Measurements from ENCODE around the gene MVB12B. TPM values are rescaled to one million over a fixed set of nuclear protein-coding genes. Genes with fewer than 3 reads are reported as not detected.

The MVB12B gene
- total and polyA plus RNA-seq, 2 of the 4 experiments (the other 2 are of a cell fraction), result 2.0 to 4.0 TPM

DNA sequence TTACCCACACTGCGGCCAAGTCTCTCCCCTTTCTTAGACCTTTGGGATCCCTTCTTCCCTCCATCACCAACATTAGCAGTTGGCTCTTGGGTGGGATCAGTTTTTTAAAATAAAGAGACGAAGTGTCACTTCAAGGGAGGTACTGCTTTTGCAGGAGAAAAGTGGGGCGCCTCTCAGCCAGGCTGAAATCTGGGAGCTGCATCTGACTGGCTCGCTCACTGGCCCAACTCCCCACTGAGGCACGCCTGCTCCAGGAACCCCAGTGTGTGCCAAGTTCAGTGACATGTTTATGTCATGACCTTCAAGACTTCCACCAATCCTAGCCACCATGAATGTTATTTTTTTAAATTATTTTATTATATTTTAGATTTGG, 130.5 kb downstream of the MVB12B start:
- H3K4me1 ChIP-seq (ENCODE audit: control insufficient read depth, insufficient read depth, low read length), result peaks cover 5% of the 10 kb centered on the region; the same call in 1 of the 2 replicates
- in situ Hi-C loops (cut with MboI; ENCODE audit: low sequenced_read_pairs) (no loop called here), intact Hi-C loops (cut with micrococcal nuclease) (no loop called here), dilution Hi-C loops (cut with HindIII; ENCODE audit: low sequenced_read_pairs, unreplicated experiment) (no loop called here)
- DNase-seq, result no peak
- H3K14ac ChIP-seq (replicated peaks; ENCODE audit: low read depth, low read length), result no peak overlapping the region
- POLR2A ChIA-PET (ENCODE audit: unreplicated experiment), result no interaction called here
- no peak overlapping the region for H3K56ac ChIP-seq (ENCODE audit: extremely low read depth, insufficient read depth, low read length)
- TF ChIP-seq RFX5 (IDR thresholded peaks at IDR 0.05; ENCODE audit: low read depth, low read length) (no peak), RCOR1 (IDR thresholded peaks at IDR 0.05; ENCODE audit: insufficient replicate concordance, low read length) (no peak), CTCF (conservative IDR thresholded peaks at IDR 0.05; ENCODE audit: low read depth, low read length) (no peak), CEBPB (IDR thresholded peaks at IDR 0.05; ENCODE audit: low read depth, low read length) (no peak), SMC3 (IDR thresholded peaks at IDR 0.05; ENCODE audit: low read depth, low read length) (no peak)
- H2BK15ac ChIP-seq (ENCODE audit: low read depth, low read length), result no peak overlapping the region
- H3K9ac ChIP-seq (ENCODE audit: low read depth, low read length), result no peak overlapping the region
- H3K4me3 ChIP-seq (ENCODE audit: insufficient read depth, low read depth, low read length), result no peak overlapping the region
- H2BK20ac ChIP-seq (ENCODE audit: low read depth, low read length), result no peak overlapping the region
- no peak overlapping the region for H2AK5ac ChIP-seq (ENCODE audit: low read depth, low read length)
- H2BK120ac ChIP-seq (ENCODE audit: low read depth, low read length), result no peak overlapping the region
- H3K36me3 ChIP-seq (ENCODE audit: control insufficient read depth, insufficient read depth, low read length), result no peaks in the 10 kb centered on the region
- BruUV-seq (replicated peaks), result no TSS peak
- no peak overlapping the region for H4K5ac ChIP-seq (ENCODE audit: low read depth, low read length)
- WGBS, 2 experiments (ENCODE audit: extremely low coverage in 2 of 2, insufficient read length in 1 of 2), result no CpG with 5 or more reads among the region's 5 CpGs
- H2AFZ ChIP-seq (replicated peaks; ENCODE audit: low read length, poor library complexity), result no peak overlapping the region
- H3K23ac ChIP-seq (ENCODE audit: low read depth, low read length), result no peak overlapping the region
- no peak for ATAC-seq (ENCODE audit: low read depth)
- peaks cover 8% of the 10 kb centered on the region for H3K9me1 ChIP-seq (ENCODE audit: insufficient read depth, low read length)
- no peak overlapping the region for H3K27ac ChIP-seq (ENCODE audit: insufficient read depth, low read length)
- no peak overlapping the region for H3K4ac ChIP-seq (ENCODE audit: low read depth, low read length)
- H3K79me1 ChIP-seq (ENCODE audit: low read depth in 1 of 2, low read length in 2 of 2), result no peaks in the 10 kb centered on the region
- CTCF ChIA-PET, result no interaction called here
- H3K9me3 ChIP-seq (ENCODE audit: control insufficient read depth, insufficient read depth, low read length), result no peaks in the 10 kb centered on the region
- H3K27me3 ChIP-seq (ENCODE audit: control insufficient read depth, insufficient read depth, low read length), result no peaks in the 10 kb centered on the region
- H3K4me2 ChIP-seq (ENCODE audit: low read depth, low read length), result no peak overlapping the region
- H4K91ac ChIP-seq (ENCODE audit: insufficient read depth, low read depth, low read length), result no peak overlapping the region
- no peaks in the 10 kb centered on the region for H4K20me1 ChIP-seq (ENCODE audit: insufficient read depth, low read length)
- no peak overlapping the region for H3K18ac ChIP-seq (ENCODE audit: low read depth, low read length)
- H2AK9ac ChIP-seq (replicated peaks; ENCODE audit: low read depth, low read length, poor library complexity), result no peak overlapping the region
- no peak overlapping the region for H2BK5ac ChIP-seq (ENCODE audit: low read depth, low read length, poor library complexity, severe bottlenecking)
- H4K8ac ChIP-seq (ENCODE audit: low read depth in 2 of 2, low read length in 2 of 2), result no peak overlapping the region
